Kidney epithelial cell (primary cell): ENCODE results near the gene ALK. TPM values are rescaled to one million over a fixed set of nuclear protein-coding genes. Genes with fewer than 3 reads are reported as not detected.

Source experiments
- DNase-seq: peaks from one replicate; pipeline ENCODE4 v3.0.0-alpha.2; 2010; ENCODE audit warnings: low read depth
- H3K27me3 ChIP-seq: 2 replicates; pipeline ENCODE4 v1.6.0; 2011; ENCODE audit warnings: low read length; ENCODE audit not compliant: control insufficient read depth, insufficient read depth
- H3K36me3 ChIP-seq: 2 replicates; pipeline ENCODE4 v1.5.1; 2011; ENCODE audit warnings: low read length; ENCODE audit not compliant: control insufficient read depth, insufficient read depth
- H3K4me3 ChIP-seq: 2 replicates; pipeline ENCODE4 v1.5.1; 2011; ENCODE audit warnings: low read depth, mild to moderate bottlenecking, control low read depth, low read length
- CTCF ChIP-seq: IDR thresholded peaks from 2 replicates; pipeline ENCODE4 v1.5.1; 2011; ENCODE audit warnings: mild to moderate bottlenecking, moderate library complexity, low read length, control low read depth, inconsistent platforms; ENCODE audit not compliant: insufficient read depth, poor library complexity, severe bottlenecking
- total RNA-seq: library from RNA; depleted of rRNA; stranded (reverse); fragments of >200 nt; gene quantifications from 2 replicates; pipeline ENCODE4 v1.2.3, GENCODE V29; 2015

ALK gene
- total RNA-seq, 1 donor from 2014 or later = not detected

- no peak for DNase-seq
- H3K36me3 ChIP-seq = no peaks in the 10 kb centered on the region
- no peak for TF ChIP-seq CTCF
- no peak overlapping the region for H3K4me3 ChIP-seq
- peaks cover 11% of the 10 kb centered on the region for H3K27me3 ChIP-seq
These were observed 19.0 kb downstream of the ALK start for GRCh38 chr2:29902356-29902755.

GRCh38 chr2:29900971-29901633 lies 20.3 kb downstream of the ALK start:
- DNase-seq = no peak
- no peak for TF ChIP-seq CTCF
- Histone ChIP-seq H3K27me3 (peaks cover 11% of the 10 kb centered on the region), H3K36me3 (no peaks in the 10 kb centered on the region), H3K4me3 (no peak overlapping the region)

- Histone ChIP-seq H3K4me3 (no peak overlapping the region), H3K27me3 (peaks cover 8% of the 10 kb centered on the region)
- TF ChIP-seq CTCF = no peak
These were observed 22.4 kb downstream of the ALK start for GRCh38 chr2:29898999-29899398.

GRCh38 chr2:29894822-29895614 lies 26.4 kb downstream of the ALK start:
- TF ChIP-seq CTCF = no peak
- no peaks in the 10 kb centered on the region for H3K36me3 ChIP-seq
- H3K4me3 ChIP-seq = no peak overlapping the region
- no peak for DNase-seq
- H3K27me3 ChIP-seq = peaks cover 6% of the 10 kb centered on the region

More at GRCh38 chr2:29898999-29899398, 22.4 kb downstream of the ALK start:
- no peak for DNase-seq
- no peaks in the 10 kb centered on the region for H3K36me3 ChIP-seq

GRCh38 chr2:29892585-29893259 lies 28.7 kb downstream of the ALK start:
- no peaks in the 10 kb centered on the region for H3K36me3 ChIP-seq
- H3K4me3 ChIP-seq = no peak overlapping the region
- no peak for DNase-seq
- no peak for TF ChIP-seq CTCF
- H3K27me3 ChIP-seq = peaks cover 2% of the 10 kb centered on the region
